Fibroblast of lung (primary cell): ENCODE measurements around the gene PDE6D. TPM values are rescaled to one million over a fixed set of nuclear protein-coding genes. Genes with fewer than 3 reads are reported as not detected.

Source experiments
- DNase-seq, 2 donors: peaks; one replicate each; pipeline versions ENCODE4 v3.0.0 to v3.0.0-alpha.2; 2010; ENCODE audit warnings: low read depth in 2 of 2
- H2AFZ ChIP-seq: 2 replicates; pipeline ENCODE4 v1.5.1; 2012; ENCODE audit warnings: low read length, control low read depth, inconsistent platforms
- H3K27ac ChIP-seq: 2 replicates; pipeline ENCODE4 v1.5.1; 2011; ENCODE audit warnings: low read length, control low read depth; ENCODE audit not compliant: insufficient read depth
- H3K27me3 ChIP-seq: 2 replicates; pipeline ENCODE4 v1.5.1; 2011; ENCODE audit warnings: mild to moderate bottlenecking, low read length; ENCODE audit not compliant: control insufficient read depth, insufficient read depth
- H3K36me3 ChIP-seq: 2 replicates; pipeline ENCODE4 v1.5.1; 2011; ENCODE audit warnings: low read length; ENCODE audit not compliant: control insufficient read depth, insufficient read depth
- H3K4me1 ChIP-seq: 2 replicates; pipeline ENCODE4 v1.5.1; 2011; ENCODE audit warnings: low read length; ENCODE audit not compliant: control insufficient read depth, insufficient read depth; ENCODE audit errors: extremely low read depth
- H3K4me2 ChIP-seq: 2 replicates; pipeline ENCODE4 v1.5.1; 2011; ENCODE audit warnings: low read length, control low read depth; ENCODE audit not compliant: insufficient read depth; ENCODE audit errors: extremely low read depth
- H3K4me3 ChIP-seq, 4 experiments: fragments of 200-600 bp in 1 of 4; sonication (generic) in 1 of 4; replicated peaks in 1 of 4; 2 replicates each; pipeline ENCODE4 v1.5.1; 2011 to 2016; ENCODE audit warnings: low read length in 4 of 4, low read depth in 3 of 4, mild to moderate bottlenecking in 3 of 4, control low read depth in 2 of 4, inconsistent platforms in 1 of 4, mixed read lengths in 1 of 4; ENCODE audit not compliant: insufficient read depth in 1 of 4; ENCODE audit errors: control extremely low read depth in 1 of 4
- H3K79me2 ChIP-seq: 2 replicates; pipeline ENCODE4 v1.5.1; 2012; ENCODE audit warnings: mild to moderate bottlenecking, low read length, inconsistent platforms; ENCODE audit not compliant: control insufficient read depth, insufficient read depth
- H3K9ac ChIP-seq: 2 replicates; pipeline ENCODE4 v1.5.1; 2011; ENCODE audit warnings: mild to moderate bottlenecking, low read length, control low read depth; ENCODE audit not compliant: insufficient read depth
- H3K9me3 ChIP-seq: 2 replicates; pipeline ENCODE4 v1.5.1; 2012; ENCODE audit warnings: low read depth, low read length; ENCODE audit not compliant: control insufficient read depth, insufficient read depth
- H4K20me1 ChIP-seq: 2 replicates; pipeline ENCODE4 v1.5.1; 2011; ENCODE audit warnings: low read length; ENCODE audit not compliant: control insufficient read depth, insufficient read depth; ENCODE audit errors: extremely low read depth
- CTCF ChIP-seq, 2 donors: IDR thresholded peaks in 1 of 2; conservative IDR thresholded peaks in 1 of 2; 1 replicate in 1 of 2; 2 replicates in 1 of 2; pipeline ENCODE4 v1.5.1; 2011 to 2012; ENCODE audit warnings: low read length in 2 of 2, control low read depth in 1 of 2, inconsistent platforms in 1 of 2, low read depth in 1 of 2, mild to moderate bottlenecking in 1 of 2
- EZH2 ChIP-seq: IDR thresholded peaks from 2 replicates; pipeline ENCODE4 v1.5.1; 2012; ENCODE audit warnings: low read length, control low read depth, mild to moderate bottlenecking; ENCODE audit errors: missing control alignments
- polyA plus RNA-seq, 2 donors: library from polyadenylated mRNA; depleted of rRNA in 1 of 2; stranded (reverse) in 1 of 2; unstranded in 1 of 2; fragments of >200 nt; gene quantifications; 2 replicates each; pipeline ENCODE4 v1.2.1, GENCODE V29; 2011 to 2012; ENCODE audit warnings: missing spikeins in 1 of 2
- total RNA-seq: library from RNA; depleted of rRNA; stranded (reverse); fragments of >200 nt; gene quantifications from 2 replicates; pipeline ENCODE4 v1.2.1, GENCODE V29; 2014

PDE6D gene
- total and polyA plus RNA-seq, 2 donors (not counting 1 experiment from before 2014, with no cell fraction given), result 14.4 to 32.3 TPM

GRCh38 chr2:231716666-231717280 lies 64.3 kb downstream of the PDE6D start:
- no peaks in the 10 kb centered on the region for H3K27me3 ChIP-seq
- DNase-seq, result peak in 1 of 2 donors; percentile 46
- peaks cover 30% of the 10 kb centered on the region for H3K4me1 ChIP-seq
- H3K9ac ChIP-seq, result no peak overlapping the region
- H4K20me1 ChIP-seq, result no peaks in the 10 kb centered on the region
- TF ChIP-seq CTCF (conservative IDR thresholded peaks at IDR 0.05 in 1 of 2, IDR thresholded peaks at IDR 0.05 in 1 of 2; ENCODE audit: low read depth in 1 of 2, low read length in 2 of 2) (no peak), EZH2 (no peak)
- H3K36me3 ChIP-seq, result peaks cover 5% of the 10 kb centered on the region
- peaks cover 10% of the 10 kb centered on the region for H3K79me2 ChIP-seq
- H3K27ac ChIP-seq, result peak overlapping the region; percentile 58
- H3K9me3 ChIP-seq, result no peaks in the 10 kb centered on the region
- no peak overlapping the region for H3K4me2 ChIP-seq
- no peak overlapping the region for H3K4me3 ChIP-seq
- H2AFZ ChIP-seq, result peak overlapping the region; percentile 7

DNA sequence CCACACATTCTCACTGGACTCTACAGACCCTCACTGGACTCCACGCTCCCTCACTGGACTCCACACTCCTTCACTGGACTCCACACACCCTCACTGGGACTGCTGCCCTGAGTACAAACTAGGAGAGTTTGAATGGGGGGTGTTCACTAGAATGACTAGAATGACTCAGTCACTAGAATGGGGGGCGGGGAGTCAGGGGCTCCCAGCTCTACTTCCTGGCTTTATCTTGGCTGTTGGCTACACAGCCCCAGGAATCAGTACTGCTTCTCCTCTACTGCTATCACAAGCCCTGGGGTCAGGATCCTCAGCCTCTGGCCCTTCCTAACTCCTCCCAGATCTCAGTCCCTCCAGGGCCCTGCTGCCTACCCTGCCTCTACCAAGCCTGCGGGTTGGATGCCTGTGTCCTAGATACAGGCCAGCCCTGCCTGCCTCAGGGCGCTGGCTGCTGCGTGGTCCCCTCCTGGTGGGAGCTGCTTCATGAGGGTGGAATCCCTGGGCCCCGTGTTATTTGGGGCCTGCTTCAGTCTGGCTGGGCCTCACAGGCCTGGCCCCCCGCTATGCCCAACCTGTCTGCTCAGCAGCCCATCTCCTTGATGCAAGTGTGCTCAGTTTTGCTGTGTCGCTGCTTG lies 65.0 kb downstream of the PDE6D start:
- peak in 1 of 2 donors; percentile 59 for DNase-seq
- peaks cover 31% of the 10 kb centered on the region for H3K4me1 ChIP-seq
- H3K27ac ChIP-seq, result peak overlapping the region; percentile 58

GRCh38 chr2:231715499-231715837 lies 65.6 kb downstream of the PDE6D start:
- peaks cover 31% of the 10 kb centered on the region for H3K4me1 ChIP-seq
- H3K27ac ChIP-seq, result peak overlapping the region; percentile 58
- H3K4me2 ChIP-seq, result no peak overlapping the region

More for the DNA sequence above, 65.0 kb downstream of the PDE6D start:
- peaks cover 5% of the 10 kb centered on the region for H3K36me3 ChIP-seq
- H3K4me2 ChIP-seq, result no peak overlapping the region
- H3K4me3 ChIP-seq, result no peak overlapping the region
- H3K27me3 ChIP-seq, result no peaks in the 10 kb centered on the region
- H3K9me3 ChIP-seq, result no peaks in the 10 kb centered on the region
- no peak overlapping the region for H3K9ac ChIP-seq
- no peaks in the 10 kb centered on the region for H4K20me1 ChIP-seq
- H2AFZ ChIP-seq, result peak overlapping the region; percentile 7
- peaks cover 17% of the 10 kb centered on the region for H3K79me2 ChIP-seq
- TF ChIP-seq EZH2 (no peak), CTCF (conservative IDR thresholded peaks at IDR 0.05 in 1 of 2, IDR thresholded peaks at IDR 0.05 in 1 of 2; ENCODE audit: low read depth in 1 of 2, low read length in 2 of 2) (no peak)

More at GRCh38 chr2:231715499-231715837, 65.6 kb downstream of the PDE6D start:
- Histone ChIP-seq H3K9ac (no peak overlapping the region), H3K9me3 (no peaks in the 10 kb centered on the region), H4K20me1 (no peaks in the 10 kb centered on the region), H3K36me3 (peaks cover 5% of the 10 kb centered on the region), H3K4me3 (no peak overlapping the region), H3K27me3 (no peaks in the 10 kb centered on the region), H2AFZ (no peak overlapping the region), H3K79me2 (peaks cover 23% of the 10 kb centered on the region)
- no peak for DNase-seq
- TF ChIP-seq EZH2, result no peak
- TF ChIP-seq CTCF (conservative IDR thresholded peaks at IDR 0.05 in 1 of 2, IDR thresholded peaks at IDR 0.05 in 1 of 2; ENCODE audit: low read depth in 1 of 2, low read length in 2 of 2), result no peak
